SK-N-SH treated with all-trans-retinoic acid at 6 μM for 48 hours (cell line): Measurements from ENCODE around the gene PCDHGB2.

Source experiments
- ATAC-seq: fragments of 200-7000 bp; cut with Tn5 transposase; 3 replicates; pipeline ENCODE4 v1.9.1; 2020; ENCODE audit warnings: mild to moderate bottlenecking, moderate library complexity
- BACH2 ChIP-seq: fragments of 250-450 bp; sonication (Bioruptor Pico); IDR thresholded peaks from 2 replicates; pipeline ENCODE4 v1.9.0; 2021; ENCODE audit warnings: mild to moderate bottlenecking, borderline replicate concordance
- CSDC2 ChIP-seq: fragments of 250-450 bp; sonication (Bioruptor Pico); IDR thresholded peaks from 2 replicates; pipeline ENCODE4 v1.5.0; 2020; ENCODE audit warnings: mild to moderate bottlenecking, moderate library complexity
- CSRNP3 ChIP-seq: fragments of 250-450 bp; sonication (Bioruptor Pico); IDR thresholded peaks from 2 replicates; pipeline ENCODE4 v1.5.1; 2021; ENCODE audit warnings: mild to moderate bottlenecking, moderate library complexity
- GLIS3 ChIP-seq: fragments of 250-450 bp; sonication (Bioruptor Pico); IDR thresholded peaks from 2 replicates; pipeline ENCODE4 v1.5.0; 2020; ENCODE audit warnings: mild to moderate bottlenecking, moderate library complexity
- ISL1 ChIP-seq: fragments of 250-450 bp; sonication (Bioruptor Pico); IDR thresholded peaks from 2 replicates; pipeline ENCODE4 v2.1.2; 2022; ENCODE audit warnings: mild to moderate bottlenecking, moderate library complexity
- OSR1 ChIP-seq: fragments of 250-450 bp; sonication (Bioruptor Pico); IDR thresholded peaks from 2 replicates; pipeline ENCODE4 v1.8.0; 2022; ENCODE audit warnings: moderate library complexity, mild to moderate bottlenecking, inconsistent platforms
- PATZ1 ChIP-seq: fragments of 250-450 bp; sonication (Bioruptor Pico); IDR thresholded peaks from 2 replicates; pipeline ENCODE4 v1.8.0; 2020; ENCODE audit warnings: mild to moderate bottlenecking, moderate library complexity, borderline replicate concordance
- POU6F1 ChIP-seq: fragments of 250-450 bp; sonication (Bioruptor Pico); IDR thresholded peaks from 2 replicates; pipeline ENCODE4 v1.8.0; 2021; ENCODE audit warnings: low read depth, mild to moderate bottlenecking, moderate library complexity, borderline replicate concordance
- PPARA ChIP-seq: fragments of 250-450 bp; sonication (Bioruptor Pico); IDR thresholded peaks from 2 replicates; pipeline ENCODE4 v1.5.0; 2020; ENCODE audit warnings: mild to moderate bottlenecking, borderline replicate concordance
- RARB ChIP-seq: fragments of 250-450 bp; sonication (Bioruptor Pico); IDR thresholded peaks from 2 replicates; pipeline ENCODE4 v1.8.0; 2021; ENCODE audit warnings: mild to moderate bottlenecking, moderate library complexity
- TOX ChIP-seq: fragments of 250-450 bp; sonication (Bioruptor Pico); IDR thresholded peaks from 2 replicates; pipeline ENCODE4 v1.8.0; 2021; ENCODE audit warnings: mild to moderate bottlenecking, moderate library complexity, borderline replicate concordance
- ZC3H10 ChIP-seq: fragments of 250-450 bp; sonication (Bioruptor Pico); IDR thresholded peaks from 2 replicates; pipeline ENCODE4 v1.5.1; 2021; ENCODE audit warnings: mild to moderate bottlenecking, moderate library complexity
- ZFP3 ChIP-seq: fragments of 250-450 bp; sonication (Bioruptor Pico); IDR thresholded peaks from 2 replicates; pipeline ENCODE4 v1.5.0; 2020; ENCODE audit warnings: mild to moderate bottlenecking, moderate library complexity
- ZFP30 ChIP-seq: fragments of 450-650 bp; formaldehyde crosslinking; IDR thresholded peaks from 2 replicates; pipeline ENCODE4 v1.5.0; 2022; ENCODE audit warnings: mild to moderate bottlenecking, moderate library complexity
- ZNF565 ChIP-seq: fragments of 450-650 bp; formaldehyde crosslinking; conservative IDR thresholded peaks from 2 replicates; pipeline ENCODE4 v1.5.0; 2020; ENCODE audit warnings: low read depth, mild to moderate bottlenecking, moderate library complexity
- ZNF8 ChIP-seq: fragments of 450-650 bp; formaldehyde crosslinking; IDR thresholded peaks from 2 replicates; pipeline ENCODE4 v1.5.0; 2020; ENCODE audit warnings: mild to moderate bottlenecking, moderate library complexity
- TF ChIP-seq, protein P1 (sequence below): fragments of 250-450 bp; sonication (Bioruptor Pico); IDR thresholded peaks from 2 replicates; pipeline ENCODE4 v1.5.0; 2020; ENCODE audit warnings: mild to moderate bottlenecking, moderate library complexity
- TF ChIP-seq, protein P2 (sequence below): fragments of 250-450 bp; sonication (Bioruptor Pico); IDR thresholded peaks from 2 replicates; pipeline ENCODE4 v1.5.1; 2020; ENCODE audit warnings: low read depth, mild to moderate bottlenecking, moderate library complexity

Gene PCDHGB2

GRCh38 chr5:141356950-141357349 is 2.8 kb upstream of the PCDHGB2 start:
- no peak for TF ChIP-seq CSDC2
- TF ChIP-seq GLIS3 (CRISPR knock-in tag): no peak
- no peak for TF ChIP-seq BACH2 (CRISPR knock-in tag)
- TF ChIP-seq TOX (CRISPR knock-in tag): no peak
- TF ChIP-seq ISL1 (CRISPR knock-in tag): no peak
- ATAC-seq: no peak

GRCh38 chr5:141360685-141361084 is 891 bp downstream of the PCDHGB2 start:
- ATAC-seq: no peak
- TF ChIP-seq PPARA (CRISPR knock-in tag): no peak
- TF ChIP-seq ZFP30 (CRISPR knock-in tag): no peak
- TF ChIP-seq OSR1: no peak
- TF ChIP-seq BACH2 (CRISPR knock-in tag): no peak
- no peak for TF ChIP-seq CSRNP3 (CRISPR knock-in tag)
- TF ChIP-seq ZFP3 (CRISPR knock-in tag): no peak
- no peak for TF ChIP-seq POU6F1 (CRISPR knock-in tag)
- TF ChIP-seq ZC3H10 (CRISPR knock-in tag): no peak
- TF ChIP-seq ZNF565 (CRISPR knock-in tag): no peak
- TF ChIP-seq TOX (CRISPR knock-in tag): no peak
- no peak for TF ChIP-seq GLIS3 (CRISPR knock-in tag)

- ATAC-seq: no peak
- no peak for TF ChIP-seq ISL1 (CRISPR knock-in tag)
- TF ChIP-seq ZFP30 (CRISPR knock-in tag): no peak
- no peak for TF ChIP-seq PPARA (CRISPR knock-in tag)
- no peak for TF ChIP-seq PATZ1 (CRISPR knock-in tag)
- TF ChIP-seq, protein P1, sequence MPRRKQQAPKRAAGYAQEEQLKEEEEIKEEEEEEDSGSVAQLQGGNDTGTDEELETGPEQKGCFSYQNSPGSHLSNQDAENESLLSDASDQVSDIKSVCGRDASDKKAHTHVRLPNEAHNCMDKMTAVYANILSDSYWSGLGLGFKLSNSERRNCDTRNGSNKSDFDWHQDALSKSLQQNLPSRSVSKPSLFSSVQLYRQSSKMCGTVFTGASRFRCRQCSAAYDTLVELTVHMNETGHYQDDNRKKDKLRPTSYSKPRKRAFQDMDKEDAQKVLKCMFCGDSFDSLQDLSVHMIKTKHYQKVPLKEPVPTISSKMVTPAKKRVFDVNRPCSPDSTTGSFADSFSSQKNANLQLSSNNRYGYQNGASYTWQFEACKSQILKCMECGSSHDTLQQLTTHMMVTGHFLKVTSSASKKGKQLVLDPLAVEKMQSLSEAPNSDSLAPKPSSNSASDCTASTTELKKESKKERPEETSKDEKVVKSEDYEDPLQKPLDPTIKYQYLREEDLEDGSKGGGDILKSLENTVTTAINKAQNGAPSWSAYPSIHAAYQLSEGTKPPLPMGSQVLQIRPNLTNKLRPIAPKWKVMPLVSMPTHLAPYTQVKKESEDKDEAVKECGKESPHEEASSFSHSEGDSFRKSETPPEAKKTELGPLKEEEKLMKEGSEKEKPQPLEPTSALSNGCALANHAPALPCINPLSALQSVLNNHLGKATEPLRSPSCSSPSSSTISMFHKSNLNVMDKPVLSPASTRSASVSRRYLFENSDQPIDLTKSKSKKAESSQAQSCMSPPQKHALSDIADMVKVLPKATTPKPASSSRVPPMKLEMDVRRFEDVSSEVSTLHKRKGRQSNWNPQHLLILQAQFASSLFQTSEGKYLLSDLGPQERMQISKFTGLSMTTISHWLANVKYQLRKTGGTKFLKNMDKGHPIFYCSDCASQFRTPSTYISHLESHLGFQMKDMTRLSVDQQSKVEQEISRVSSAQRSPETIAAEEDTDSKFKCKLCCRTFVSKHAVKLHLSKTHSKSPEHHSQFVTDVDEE: no peak
- no peak for TF ChIP-seq RARB (CRISPR knock-in tag)
- TF ChIP-seq, protein P2, sequence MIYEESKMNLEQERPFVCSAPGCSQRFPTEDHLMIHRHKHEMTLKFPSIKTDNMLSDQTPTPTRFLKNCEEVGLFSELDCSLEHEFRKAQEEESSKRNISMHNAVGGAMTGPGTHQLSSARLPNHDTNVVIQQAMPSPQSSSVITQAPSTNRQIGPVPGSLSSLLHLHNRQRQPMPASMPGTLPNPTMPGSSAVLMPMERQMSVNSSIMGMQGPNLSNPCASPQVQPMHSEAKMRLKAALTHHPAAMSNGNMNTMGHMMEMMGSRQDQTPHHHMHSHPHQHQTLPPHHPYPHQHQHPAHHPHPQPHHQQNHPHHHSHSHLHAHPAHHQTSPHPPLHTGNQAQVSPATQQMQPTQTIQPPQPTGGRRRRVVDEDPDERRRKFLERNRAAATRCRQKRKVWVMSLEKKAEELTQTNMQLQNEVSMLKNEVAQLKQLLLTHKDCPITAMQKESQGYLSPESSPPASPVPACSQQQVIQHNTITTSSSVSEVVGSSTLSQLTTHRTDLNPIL (CRISPR knock-in tag): no peak
- TF ChIP-seq ZNF565 (CRISPR knock-in tag): no peak
- TF ChIP-seq GLIS3 (CRISPR knock-in tag): no peak
- TF ChIP-seq BACH2 (CRISPR knock-in tag): no peak
- TF ChIP-seq ZNF8 (CRISPR knock-in tag): no peak
- TF ChIP-seq CSDC2: no peak
- no peak for TF ChIP-seq POU6F1 (CRISPR knock-in tag)
- TF ChIP-seq ZC3H10 (CRISPR knock-in tag): no peak
- no peak for TF ChIP-seq OSR1
- no peak for TF ChIP-seq TOX (CRISPR knock-in tag)
Observed at GRCh38 chr5:141362719-141363118, 2.9 kb downstream of the PCDHGB2 start.
